NCI-H146 treated with DMSO at 0.1 percent for 48 hours (cell line): Measurements from ENCODE around the gene WFDC9.
"Not testable (repeated sequence)": the region's sequence is repeated elsewhere in the genome, so short reads cannot be mapped to it uniquely, and the experiment has no call there.

Source experiments
- DNase-seq: peaks from one replicate; lab custom pipeline; 2025; ENCODE audit not compliant: unreplicated experiment; lab: John Stamatoyannopoulos, UW

WFDC9 gene

DNA sequence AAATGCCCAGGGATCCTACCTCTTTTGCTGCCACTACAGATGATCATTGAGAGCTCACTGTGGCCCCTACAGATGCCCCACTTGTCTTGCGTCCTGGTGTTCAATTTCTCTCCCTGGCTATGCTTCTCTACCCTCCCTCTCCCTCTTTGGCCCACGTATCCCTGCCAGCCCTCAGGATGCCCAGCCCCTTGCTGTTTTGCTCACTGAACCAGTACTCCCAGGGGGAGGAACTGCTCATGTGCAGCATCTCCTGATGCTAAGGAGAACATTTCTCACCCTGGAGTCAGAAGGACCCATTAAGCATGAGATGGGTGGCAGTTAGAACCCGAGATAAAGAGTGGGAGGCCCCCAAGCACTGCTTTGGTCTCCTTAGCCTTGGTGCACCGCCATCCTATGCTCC is at the start of gene WFDC9:
Gene WFDC9, minus strand, starts transcription at position 101 of the 400 bp plus-strand sequence. CDS start 21,103 bp downstream, outside the sequence.
- no peak for DNase-seq

- DNase-seq: no peak
Observed at GRCh38 chr20:45679650-45680049, 48.6 kb upstream of the WFDC9 start.

GRCh38 chr20:45672765-45673164 is 41.7 kb upstream of the WFDC9 start:
- DNase-seq: no peak

GRCh38 chr20:45670139-45670538 is 39.1 kb upstream of the WFDC9 start, which contains the start of gene WFDC11:
WFDC11 (minus strand) TSS chr20:45670239; CDS start chr20:45650600, 19,639 bp downstream.
- no peak for DNase-seq

GRCh38 chr20:45657038-45657437 is 26.0 kb upstream of the WFDC9 start:
- DNase-seq: not testable (repeated sequence)

DNA sequence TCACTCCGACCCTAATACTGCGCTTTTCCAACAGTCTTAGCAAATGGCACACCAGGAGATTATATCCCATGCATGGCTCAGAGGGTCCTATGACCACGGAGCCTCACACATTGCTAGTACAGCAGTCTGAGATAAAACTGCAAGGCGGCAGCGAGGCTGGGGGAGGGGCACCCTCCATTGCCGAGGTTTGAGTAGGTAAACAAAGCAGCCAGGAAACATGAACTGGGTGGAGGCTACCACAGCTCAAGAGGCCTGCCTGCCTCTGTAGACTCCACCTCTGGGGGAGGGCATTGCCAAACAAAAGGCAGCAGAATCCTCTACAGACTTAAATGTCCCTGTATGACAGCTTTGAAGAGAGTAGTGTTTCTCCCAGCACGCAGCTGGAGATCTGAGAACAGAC is 20.6 kb upstream of the WFDC9 start:
- DNase-seq: not testable (repeated sequence)

GRCh38 chr20:45649312-45649863 is 18.3 kb upstream of the WFDC9 start:
- no peak for DNase-seq

DNA sequence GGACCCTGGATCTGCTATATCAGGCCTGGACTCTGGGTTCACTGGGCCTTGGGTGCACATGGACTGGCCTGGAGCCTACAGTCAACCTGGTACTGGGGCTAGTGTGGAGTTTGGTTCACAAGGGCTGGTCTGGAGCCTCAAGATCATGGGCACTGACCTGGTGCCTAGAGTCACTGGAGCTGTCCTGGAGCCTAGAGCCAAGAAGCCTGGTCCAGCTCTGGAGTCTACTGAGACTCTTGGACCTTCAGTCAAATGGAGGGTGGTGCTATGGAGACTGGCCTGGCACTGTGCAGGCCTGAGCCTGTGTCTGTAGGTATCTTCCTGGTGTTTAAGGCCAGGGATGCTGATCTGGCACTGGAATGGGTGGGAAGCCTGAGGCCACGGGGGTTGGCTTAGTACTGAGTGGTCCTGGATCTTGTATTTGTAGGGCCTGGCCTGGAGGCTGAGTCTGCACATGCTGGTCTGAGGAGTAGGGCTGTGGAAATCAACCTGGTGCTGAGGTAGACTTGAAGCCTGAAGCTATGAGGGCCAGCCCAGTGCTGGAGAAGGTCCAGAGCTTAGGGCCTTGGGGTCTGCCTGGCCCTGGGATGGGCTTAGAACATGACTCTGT is 16.5 kb upstream of the WFDC9 start:
- DNase-seq: no peak

GRCh38 chr20:45646875-45647274 is 15.8 kb upstream of the WFDC9 start:
- no peak for DNase-seq

DNA sequence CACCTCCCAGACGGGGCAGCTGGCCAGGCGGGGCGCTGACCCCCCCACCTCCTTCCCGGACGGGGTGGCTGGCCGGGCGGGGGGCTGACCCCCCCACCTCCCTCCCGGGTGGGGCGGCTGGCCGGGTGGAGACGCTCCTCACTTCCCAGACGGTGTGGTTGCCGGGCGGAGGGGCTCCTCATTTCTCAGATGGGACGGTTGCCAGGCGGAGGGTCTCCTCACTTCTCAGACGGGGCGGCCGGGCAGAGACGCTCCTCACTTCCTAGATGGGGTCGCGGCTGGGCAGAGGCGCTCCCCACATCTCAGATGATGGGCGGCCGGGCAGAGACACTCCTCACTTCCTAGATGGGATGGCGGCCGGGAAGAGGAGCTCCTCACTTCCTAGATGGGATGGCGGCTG is 14.8 kb upstream of the WFDC9 start:
- not testable (repeated sequence) for DNase-seq

DNA sequence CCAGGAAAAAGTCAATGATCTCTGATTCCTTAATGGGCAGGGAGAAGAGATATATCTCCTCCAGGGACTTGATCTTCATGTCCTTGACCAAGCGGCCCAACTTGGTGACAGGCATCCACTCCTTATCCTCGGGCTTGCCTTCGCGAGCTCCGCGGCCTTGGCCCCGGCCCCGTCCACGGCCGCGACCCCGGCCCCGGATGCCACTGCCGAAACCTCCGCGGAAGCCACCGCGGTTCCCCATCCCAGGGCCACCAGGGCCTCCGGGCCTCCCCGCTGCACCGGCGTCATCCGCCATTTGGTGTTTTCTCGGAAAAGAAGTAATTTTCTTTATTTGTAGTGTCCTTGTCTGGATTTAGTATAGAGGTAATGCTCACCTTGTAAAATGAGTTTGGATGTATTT is 10.0 kb upstream of the WFDC9 start:
- not testable (repeated sequence) for DNase-seq

GRCh38 chr20:45639687-45640086 is 8.6 kb upstream of the WFDC9 start:
- no peak for DNase-seq

DNA sequence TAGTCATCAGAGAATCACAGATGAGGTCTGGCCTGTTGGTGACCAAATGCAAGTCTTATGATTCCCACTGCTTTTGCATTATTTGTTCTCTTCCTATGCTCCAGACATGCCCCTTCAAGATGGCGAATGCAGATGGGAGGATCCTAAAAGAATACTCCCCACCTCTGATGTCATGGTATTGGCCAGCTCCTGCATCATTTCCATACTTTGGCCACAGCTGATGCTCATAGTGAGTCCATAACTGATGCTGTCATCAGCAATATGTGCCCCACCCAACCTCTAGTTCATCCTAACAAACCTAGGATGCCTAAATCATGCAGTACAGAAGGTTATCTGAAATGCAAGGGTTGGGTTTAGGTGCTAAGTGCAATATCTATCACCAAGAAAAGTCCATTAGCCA is 5.4 kb upstream of the WFDC9 start:
- DNase-seq: no peak

DNA sequence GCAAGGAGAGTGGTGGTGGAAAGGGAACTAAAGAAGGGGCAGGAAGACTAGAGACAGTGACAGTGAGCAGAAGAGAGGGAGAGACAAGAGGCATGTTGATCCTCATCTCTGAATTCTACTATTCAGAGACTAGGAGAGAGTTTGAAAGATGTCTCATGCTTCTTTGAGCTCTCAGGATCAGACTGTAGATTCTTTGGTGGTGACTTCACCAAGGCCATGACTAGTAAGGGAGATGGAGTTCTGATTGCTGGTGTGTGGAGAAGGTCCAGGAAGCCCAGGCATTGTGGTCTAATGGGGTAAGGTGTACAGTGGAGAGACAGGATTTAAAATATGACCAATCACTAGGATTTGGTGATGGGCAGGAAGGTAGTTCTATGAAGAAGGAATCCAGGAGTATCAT is 713 bp downstream of the WFDC9 start:
- no peak for DNase-seq

DNA sequence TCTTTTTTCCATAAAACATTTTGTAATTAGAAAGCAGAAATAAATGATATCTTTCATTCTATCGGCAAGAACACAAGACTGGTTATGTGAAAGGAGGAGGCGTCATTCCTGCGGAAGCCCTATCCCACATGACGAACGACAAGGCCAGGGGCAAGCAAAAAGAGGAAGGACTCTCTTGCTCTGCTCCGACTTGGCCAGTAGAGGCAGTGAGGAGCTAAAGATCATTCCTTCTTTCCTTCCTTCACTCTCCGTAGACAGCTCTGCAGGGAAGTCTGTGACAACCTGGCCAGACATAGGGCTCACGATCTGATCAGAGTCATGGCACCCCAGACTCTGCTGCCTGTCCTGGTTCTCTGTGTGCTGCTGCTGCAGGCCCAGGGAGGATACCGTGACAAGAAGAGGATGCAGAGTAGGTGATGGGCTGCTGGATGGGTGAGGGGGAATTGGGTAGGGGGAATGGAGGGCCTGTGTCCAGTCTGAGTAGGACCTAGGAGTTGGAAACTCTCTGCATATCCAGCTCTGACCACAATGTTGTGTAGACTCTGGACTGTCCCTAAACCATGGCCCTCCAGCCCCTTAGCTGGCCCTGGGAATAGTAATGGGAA is 1.5 kb downstream of the WFDC9 start, which contains the start of gene WFDC10A:
Gene WFDC10A, plus strand, starts transcription at position 244 of the 605 bp plus-strand sequence. Its CDS starts 75 bp downstream, at position 319.
- no peak for DNase-seq

GRCh38 chr20:45626540-45626939 is 4.5 kb downstream of the WFDC9 start:
- no peak for DNase-seq

- DNase-seq: no peak
Observed at GRCh38 chr20:45621593-45621992, 9.5 kb downstream of the WFDC9 start.

DNA sequence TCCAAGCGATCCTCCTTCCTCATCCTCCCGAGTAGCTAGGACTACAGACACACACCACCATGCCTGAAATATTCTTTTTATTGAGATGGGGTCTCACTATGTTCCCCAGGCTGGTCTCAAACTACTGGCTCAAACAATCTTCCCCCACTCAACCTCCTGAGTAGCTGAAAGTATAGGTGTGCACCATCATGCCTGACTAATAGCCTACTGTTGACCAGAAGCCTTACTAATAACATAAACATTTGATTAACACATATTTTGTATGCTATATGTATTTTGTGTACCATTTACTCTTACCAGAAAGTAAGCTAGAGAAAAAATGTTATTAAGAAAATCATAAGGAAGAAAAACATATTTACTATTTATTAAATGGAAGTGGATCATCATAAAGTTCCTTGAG is 13.5 kb downstream of the WFDC9 start:
- DNase-seq: no peak

GRCh38 chr20:45612314-45612713 is 18.8 kb downstream of the WFDC9 start:
- no peak for DNase-seq

GRCh38 chr20:45611054-45611453 is 20.0 kb downstream of the WFDC9 start:
- DNase-seq: no peak

GRCh38 chr20:45607810-45608209 is 23.3 kb downstream of the WFDC9 start:
- DNase-seq: no peak

DNA sequence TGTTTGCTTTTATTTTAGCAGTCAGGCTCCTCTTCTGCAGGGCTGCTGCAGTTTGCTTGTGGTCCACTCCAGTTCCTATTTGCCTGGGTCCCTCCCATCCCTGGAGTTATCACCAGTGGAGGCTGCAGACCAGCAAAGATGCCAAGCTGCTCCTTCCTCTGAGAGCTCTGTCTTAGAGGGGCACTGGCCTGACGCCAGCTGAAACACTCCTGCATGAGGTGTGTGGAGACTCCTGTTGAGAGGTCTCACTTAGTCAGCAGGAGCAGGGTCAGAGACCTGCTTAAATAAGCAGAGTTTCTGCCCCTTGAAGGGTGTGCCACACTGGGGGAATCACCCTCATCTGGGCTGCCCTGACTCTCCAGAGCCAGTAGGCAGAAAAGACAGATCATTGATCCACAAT is 35.8 kb downstream of the WFDC9 start:
- DNase-seq: no peak
